GM21390 (cell line): Measurements from ENCODE around the gene MMP2.
A peak's percentile ranks its signal among the peaks of the same experiment; 100 is the strongest.

Experiments
- ATAC-seq: cut with Tn5 transposase; IDR thresholded peaks from one replicate; pipeline ENCODE4 v1.9.1; 2021; ENCODE audit not compliant: unreplicated experiment

MMP2 gene

DNA sequence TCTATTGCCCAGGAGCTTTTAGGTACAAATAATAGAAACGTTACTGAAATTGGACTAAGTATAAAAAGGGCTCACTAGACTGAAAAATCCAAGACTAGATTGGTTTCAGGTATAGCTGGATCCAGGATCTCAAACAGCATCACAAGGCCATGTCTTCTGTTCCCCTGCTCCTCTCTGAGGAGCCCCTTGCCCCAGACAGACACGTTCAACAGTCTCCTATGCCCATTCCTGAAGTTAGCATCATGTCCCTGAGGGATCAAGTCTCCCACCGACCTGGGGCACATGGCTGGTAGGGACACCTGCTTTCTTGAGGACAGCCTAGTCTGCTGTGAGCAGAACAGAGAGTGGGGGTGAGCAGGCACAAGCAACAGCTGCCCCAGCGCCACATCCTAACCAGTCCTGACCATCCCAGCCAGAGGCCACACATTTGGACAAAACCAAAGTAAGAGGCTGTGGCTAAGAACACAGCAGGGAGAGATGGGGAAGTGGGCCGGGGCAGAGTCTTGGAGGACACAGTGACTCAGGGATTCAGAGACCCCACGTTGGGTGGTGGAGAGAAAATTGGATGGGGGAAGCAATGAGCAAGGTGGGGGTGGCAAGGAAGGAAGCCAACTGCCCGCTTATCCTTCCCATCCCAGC lies 10.5 kb upstream of the MMP2 start:
- ATAC-seq, result no peak

GRCh38 chr16:55469821-55470532 lies 9.0 kb upstream of the MMP2 start:
- no peak for ATAC-seq

DNA sequence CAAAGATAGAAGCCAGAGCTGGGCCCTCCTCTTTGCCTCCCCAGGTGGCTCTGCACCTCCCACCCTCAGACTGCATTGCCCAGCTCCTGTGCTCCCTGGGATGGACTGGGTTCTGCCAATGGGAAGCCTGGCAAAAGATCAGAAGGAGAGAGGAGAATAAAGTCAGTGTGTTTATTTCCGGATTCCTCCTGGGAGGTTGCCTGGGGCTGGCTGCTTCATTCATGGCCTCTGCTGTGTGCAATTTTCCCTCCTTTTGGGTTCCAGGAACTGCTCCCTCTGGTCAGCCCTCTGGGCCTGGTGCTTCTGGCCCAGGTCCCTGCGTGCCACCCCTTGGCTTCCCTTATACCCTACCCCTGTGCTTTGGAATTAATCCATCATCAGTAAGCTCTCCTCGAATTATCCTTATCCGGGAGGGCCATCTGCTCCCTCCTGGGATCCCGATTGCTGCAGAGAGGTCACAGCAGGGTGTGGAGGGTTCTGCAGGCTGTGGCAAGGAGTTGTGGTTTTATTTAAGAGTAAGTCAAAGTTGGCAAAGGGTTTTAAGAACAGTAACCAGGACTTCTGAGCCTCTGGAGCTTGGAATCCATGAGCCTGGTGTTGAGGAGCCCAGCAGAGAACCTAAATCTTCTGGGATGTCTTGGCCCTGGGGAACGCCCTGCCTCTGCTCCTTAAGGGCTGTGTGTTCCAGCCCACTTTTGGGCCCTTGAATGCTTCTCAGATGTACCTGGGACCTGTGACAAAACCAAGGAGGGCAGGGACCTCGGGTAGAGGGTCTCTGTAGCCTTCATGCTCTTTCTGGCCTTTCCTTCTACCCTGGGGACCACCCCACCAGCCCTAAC lies 8.2 kb upstream of the MMP2 start:
- no peak for ATAC-seq

DNA sequence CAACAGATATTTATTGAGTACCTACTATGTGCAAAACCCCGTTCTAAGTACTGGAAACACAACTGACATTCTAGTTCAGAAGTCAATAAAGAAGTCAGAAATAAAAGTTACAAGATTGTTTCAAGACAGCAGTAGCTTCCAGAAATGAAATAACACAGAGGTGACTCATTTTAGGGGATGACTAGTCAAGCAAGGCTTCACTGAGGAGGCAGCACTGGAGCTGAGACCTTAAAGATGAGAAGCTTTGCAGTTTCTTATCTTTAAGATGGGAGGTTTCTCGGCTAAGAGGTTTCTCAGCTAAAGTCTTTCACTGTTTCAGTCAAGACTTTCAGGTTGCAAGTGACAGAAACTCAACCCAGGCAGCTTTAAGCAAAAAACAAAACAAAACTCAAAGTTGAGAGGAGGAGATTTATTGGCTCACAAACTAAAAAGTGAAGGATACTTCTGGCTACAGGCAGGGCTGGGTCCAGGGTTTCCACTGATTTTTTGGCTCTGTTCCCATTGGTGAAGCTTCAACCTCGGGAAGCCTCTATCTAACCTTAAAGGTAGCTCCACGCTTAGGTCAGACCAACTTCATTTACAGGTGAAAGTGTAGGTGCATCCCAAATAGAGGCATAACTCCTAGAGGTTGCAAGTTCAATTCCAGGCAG lies 7.4 kb upstream of the MMP2 start:
- ATAC-seq, result peak; percentile 96

- no peak for ATAC-seq
Measured at GRCh38 chr16:55473587-55473986, 5.4 kb upstream of the MMP2 start.

- ATAC-seq, result no peak
Measured at GRCh38 chr16:55474821-55475220, 4.2 kb upstream of the MMP2 start.

DNA sequence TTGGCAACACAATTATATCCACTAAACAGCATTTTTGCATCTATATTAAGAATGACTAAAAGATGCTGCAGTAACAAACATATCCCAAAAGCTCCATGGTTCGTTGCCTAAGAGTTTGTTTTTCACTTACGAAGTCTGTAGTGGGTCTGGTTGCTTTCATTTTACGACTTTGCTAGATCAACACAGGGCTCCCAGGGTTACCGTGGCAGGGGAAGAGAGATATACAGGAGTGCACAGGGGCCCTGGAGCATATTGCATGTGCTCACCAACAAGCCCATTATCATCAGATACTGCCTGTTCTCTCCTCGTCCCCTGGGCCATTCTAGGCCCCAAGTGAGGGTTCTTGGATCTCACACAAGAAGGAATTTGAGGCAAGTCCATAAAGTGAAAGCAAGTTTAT lies 3.1 kb upstream of the MMP2 start:
- ATAC-seq, result no peak

DNA sequence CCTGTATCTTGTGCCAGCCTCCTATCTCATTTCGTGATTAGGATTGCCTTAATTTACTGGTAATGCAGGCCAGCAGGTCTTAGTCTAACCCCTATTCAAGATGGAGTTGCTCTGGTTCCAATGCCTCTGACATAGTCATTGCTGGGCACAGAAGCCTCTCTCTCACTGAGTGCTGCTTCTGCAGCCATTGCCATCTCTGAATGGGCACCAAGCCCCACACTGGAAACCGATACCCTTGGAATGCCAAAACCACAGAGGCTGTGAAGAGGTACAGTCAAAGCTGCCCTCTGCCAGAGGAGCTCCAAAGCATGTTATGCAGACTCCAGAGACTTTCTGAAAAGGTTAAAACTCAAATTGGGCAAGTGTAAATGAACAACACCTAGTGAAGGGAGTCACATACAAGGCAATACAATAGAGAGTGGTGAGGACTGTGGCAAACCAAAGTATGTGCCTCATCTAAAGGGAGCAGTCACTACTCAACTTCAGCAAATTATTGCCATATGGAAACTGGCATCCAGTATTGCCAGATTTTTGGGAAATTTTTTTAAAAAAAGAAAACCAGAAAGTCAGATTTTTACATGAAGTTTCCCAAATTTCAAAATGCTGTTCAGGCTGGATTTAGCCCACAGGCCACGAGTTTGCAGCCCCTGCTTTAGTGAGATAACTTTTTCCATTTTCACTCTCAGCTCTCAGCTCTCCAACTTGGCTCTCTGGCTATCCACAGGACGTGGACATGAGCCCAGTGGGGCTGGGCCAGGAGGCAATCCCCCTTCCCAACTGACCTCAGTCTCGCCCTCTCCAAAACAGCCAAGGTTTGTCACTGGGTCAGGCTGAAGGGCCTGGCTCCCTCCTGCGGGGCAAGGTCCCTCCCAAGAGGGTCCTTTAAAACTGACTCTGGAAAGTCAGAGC lies 2.1 kb upstream of the MMP2 start:
- no peak for ATAC-seq

DNA sequence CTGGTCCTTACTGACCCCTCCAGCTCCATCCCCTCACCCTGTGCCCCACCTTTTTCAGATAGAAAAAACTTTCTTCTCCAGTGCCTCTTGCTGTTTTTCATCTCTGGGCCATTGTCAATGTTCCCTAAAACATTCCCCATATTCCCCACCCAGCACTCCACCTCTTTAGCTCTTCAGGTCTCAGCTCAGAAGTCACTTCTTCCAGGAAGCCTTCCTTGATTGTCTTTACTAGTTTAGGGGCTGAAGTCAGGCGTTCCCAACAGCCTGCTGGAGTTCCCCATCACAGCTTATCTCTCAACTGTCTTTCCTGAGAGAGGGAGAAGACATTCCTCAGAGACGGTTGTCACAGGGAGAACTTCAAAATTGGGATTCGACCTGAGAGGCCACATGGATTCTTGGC lies 1.3 kb upstream of the MMP2 start:
- no peak for ATAC-seq

DNA sequence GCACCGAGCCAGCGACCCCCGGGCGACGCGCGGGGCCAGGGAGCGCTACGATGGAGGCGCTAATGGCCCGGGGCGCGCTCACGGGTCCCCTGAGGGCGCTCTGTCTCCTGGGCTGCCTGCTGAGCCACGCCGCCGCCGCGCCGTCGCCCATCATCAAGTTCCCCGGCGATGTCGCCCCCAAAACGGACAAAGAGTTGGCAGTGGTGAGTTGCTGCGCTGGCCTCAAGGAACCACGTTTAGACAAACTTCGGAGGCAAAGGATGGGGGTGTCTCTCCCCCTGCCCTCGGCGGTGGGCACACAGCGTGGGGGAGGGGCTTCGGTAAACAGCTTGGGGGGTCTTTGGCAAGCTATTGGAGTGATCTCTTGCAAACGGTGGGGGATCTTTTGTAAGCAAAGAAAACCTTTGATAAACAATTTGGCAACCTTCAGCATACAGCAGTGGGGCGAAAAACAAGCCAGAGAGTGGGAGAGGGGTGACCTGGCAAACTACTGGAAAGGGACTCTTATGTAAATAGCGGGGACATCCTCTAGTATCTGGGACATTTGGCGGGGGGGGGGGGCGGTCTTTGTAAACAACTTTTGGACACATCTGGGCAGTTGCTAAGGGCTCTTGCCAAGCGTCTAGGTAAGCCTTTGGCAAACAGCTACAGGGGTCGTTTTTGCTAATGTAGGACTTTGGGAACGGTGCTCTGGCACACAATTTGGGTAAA lies 587 bp downstream of the MMP2 start:
- ATAC-seq, result no peak

DNA sequence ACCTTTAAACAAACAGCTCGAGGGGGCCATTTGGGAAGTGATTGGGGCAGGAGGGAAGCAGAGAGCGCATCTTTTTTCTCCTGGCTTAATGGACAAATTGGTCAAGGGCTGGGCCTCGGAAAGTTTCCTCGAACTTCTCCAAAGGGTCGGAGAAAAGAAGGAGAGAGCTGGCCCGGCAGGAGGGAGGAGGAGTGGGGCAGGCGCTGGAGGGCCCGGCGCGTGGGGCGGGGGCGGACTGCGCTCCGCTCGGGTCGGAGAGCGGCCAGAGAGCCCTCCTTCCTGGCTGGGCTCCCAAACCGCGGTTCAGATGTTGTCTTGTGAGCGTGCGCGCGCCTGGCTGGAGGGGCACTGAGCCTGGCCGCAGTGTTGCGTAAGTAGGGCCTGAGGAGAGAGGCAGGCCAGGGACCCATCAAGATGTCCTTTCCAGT lies 1.2 kb downstream of the MMP2 start:
- no peak for ATAC-seq

DNA sequence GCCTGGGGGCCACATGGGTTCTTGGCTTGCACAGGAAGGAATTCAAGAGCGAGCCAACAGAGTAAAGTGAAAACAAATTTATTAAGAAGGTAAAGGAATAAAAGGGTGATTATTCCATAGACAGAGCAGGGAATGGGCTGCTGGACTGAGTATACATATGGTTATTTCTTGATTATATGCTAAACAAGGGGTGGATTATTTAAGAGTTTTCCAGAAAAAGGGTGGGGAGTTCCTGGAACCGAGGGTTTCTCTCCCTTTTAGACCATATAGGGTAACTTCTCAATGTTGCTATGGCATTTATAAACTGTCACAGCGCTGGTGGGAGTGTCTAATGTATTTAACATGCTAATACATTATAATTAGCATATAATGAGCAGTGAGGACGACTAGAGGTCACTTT lies 2.0 kb downstream of the MMP2 start:
- ATAC-seq, result no peak

DNA sequence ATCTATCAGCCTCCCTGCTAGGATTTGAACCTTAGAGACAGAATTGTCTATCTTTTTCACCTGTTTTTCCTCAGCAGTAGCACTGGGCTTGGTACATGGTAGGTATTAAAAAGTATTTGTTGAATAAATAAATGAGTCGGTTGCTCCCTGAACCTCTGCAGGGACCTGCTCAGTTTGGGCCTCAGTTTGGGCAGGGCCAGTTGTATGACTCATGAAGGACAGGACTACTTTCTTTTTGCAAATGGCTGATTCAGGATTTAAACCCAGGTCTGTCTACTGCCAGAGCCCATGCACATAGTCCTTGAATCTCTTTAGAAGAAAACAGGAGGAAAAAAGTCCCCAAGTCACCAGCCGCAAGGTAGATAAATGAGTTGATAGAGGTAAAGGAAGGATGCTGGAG lies 3.1 kb downstream of the MMP2 start:
- ATAC-seq, result no peak

GRCh38 chr16:55487048-55487803 lies 8.2 kb downstream of the MMP2 start:
- ATAC-seq, result no peak

GRCh38 chr16:55488306-55488705 lies 9.3 kb downstream of the MMP2 start:
- no peak for ATAC-seq

DNA sequence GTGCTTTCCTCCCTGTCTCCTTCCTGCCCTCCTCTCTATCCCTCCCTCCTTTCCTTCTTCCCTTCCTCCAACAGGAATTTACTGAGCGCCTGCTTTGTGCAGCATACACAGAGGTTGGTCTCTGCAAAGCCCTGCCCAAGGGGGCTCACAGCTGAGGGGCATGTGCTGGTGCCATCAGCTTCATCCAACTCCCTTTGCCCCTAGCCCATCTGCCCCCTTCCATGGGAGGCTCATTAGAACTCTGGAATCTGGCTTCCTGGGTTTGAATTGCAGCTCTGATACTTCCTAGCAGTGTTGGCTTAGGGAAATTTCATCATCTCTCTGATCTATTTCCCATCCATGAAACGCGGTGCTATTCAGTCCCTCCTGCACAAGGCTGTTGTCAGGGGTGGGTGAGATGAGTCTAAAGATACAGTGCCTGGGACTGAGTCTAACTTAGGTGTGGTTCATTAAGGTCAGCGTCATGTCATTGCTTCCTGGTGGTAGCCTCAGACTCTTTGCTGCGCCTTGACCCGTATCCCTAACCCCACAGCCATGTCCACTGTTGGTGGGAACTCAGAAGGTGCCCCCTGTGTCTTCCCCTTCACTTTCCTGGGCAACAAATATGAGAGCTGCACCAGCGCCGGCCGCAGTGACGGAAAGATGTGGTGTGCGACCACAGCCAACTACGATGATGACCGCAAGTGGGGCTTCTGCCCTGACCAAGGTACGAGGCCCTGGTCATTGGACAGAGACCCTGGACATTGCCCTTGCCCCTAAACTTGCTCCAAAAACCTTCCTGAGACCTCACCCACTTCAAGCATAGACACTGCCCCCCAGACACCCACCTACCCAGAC lies 10.3 kb downstream of the MMP2 start:
- ATAC-seq, result no peak

DNA sequence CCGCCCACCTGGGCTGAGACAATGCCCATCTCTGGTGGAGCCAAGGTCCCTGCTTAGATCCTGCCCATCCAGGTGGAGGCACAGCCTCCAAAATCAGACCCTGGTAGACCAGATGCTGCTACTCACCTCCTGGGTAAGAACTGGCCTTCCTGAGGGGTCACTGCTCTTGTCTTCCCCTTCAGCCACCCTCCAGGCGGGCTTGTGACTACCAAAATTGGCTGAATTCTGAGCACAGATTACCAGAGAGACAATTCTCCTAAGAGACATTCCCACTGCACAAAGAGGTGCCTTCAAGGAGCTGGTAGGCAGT lies 10.9 kb downstream of the MMP2 start:
- no peak for ATAC-seq

- no peak for ATAC-seq
Measured at GRCh38 chr16:55490301-55490700, 11.3 kb downstream of the MMP2 start.
